GM04503 (cell line): ENCODE data around the gene SP4.
"Not testable (repeated sequence)": the region's sequence is repeated elsewhere in the genome, so short reads cannot be mapped to it uniquely, and the experiment has no call there.

Source experiments
- DNase-seq: peaks from one replicate; pipeline ENCODE4 v3.0.0-alpha.2; 2012; ENCODE audit warnings: low read depth

Gene SP4

DNA sequence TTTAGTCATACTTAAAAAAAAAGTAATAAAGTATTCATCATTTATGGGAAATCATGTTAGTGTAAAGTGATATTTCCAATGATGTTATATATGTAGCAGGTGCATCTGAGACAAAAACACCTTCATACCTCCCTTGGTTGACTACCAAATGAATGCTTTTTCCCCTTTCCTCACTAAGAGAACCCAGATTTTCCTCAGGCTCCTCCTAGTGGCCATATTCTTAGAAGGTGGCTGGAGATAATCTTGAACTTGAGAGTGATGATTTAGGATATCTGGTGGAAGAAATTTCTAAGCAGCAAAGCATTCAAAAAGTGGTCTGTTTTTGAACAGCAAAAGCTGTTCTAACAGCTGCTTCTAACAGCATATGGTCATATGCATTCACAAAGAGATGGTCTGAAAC, 98.1 kb downstream of the SP4 start:
- no peak for DNase-seq

DNA sequence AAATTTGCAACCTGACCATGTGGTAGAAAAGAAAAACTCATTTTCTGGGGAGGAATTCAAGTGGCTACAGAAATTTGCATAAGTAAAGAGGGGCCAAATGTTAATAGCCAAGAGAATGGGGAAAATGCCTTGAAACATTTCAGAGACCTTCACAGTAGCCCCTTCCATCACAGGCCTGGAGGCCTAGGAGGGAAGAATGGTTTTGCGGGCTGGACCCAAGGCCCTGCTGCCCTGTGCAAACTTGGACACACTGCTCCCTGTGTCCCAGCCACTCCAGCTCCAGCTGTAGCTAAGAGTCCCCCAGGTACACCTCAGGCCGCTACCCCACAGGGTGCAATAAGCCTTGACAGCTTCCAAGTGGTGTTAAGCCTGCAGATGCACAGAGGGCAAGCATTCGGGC, 98.6 kb downstream of the SP4 start:
- DNase-seq, result no peak

DNA sequence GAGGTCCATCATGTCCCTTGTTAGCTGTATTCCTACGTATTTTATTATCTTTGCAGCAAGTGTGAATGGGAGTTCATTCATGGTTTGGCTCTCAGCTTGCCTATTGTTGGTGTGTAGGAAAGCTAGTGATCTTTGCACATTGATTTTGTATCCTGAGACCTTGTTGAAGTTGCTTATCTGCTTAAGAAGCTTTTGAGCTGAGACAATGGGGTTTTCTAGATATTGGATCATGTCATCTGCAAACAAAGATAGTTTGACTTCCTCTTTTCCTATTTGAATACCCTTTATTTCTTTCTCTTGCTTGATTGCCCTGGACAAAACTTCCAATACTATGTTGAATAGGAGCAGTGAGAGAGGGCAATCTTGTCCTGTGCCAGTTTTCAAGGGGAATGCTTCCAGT, 104.6 kb downstream of the SP4 start:
- DNase-seq, result not testable (repeated sequence)

DNA sequence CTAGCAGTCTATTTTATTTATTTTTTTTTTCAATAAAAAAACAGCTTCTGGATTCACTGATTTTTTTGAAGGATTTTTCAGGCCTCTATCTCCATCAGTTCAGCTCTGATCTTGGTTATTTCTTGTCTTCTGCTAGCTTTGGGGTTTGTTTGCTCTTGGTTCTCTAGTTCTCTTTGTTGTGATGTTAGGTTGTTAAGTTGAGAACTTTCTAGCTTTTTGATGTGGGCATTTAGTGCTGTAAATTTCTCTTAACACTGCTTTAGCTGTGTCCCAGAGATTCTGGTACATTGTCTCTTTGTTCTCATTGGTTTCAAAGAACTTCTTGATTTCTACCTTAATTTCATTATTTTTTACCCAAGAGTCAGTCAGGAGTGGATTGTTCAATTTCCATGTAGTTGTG, 105.8 kb downstream of the SP4 start:
- not testable (repeated sequence) for DNase-seq

DNA sequence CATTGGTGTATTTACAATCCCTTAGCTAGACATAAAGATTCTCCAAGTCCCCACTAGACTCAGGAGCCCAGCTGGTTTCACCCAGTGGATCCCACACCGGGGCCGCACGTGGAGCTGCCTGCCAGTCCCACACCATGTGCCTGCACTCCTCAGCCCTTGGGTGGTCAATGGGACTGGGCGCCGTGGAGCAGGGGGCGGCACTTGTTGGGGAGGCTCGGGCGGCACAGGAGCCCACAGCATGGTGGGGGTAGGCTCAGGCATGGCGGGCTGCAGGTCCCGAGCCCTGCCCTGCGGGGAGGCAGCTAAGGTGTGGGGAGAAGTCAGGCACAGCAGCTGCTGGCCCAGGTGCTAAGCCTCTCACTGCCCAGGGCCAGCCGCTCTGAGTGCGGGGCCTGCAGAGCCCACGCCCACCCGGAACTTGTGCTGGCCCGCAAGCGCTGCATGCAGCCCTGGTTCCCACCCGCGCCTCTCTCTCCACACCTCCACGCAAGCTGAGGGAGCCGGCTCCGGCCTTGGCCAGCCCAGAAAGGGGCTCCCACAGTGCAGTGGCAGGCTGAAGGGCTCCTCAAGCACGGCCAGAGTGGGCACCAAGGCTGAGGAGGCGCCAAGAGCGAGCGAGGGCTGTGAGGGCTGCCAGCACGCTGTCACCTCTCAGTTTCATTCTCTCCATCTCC, 108.7 kb downstream of the SP4 start:
- not testable (repeated sequence) for DNase-seq

DNA sequence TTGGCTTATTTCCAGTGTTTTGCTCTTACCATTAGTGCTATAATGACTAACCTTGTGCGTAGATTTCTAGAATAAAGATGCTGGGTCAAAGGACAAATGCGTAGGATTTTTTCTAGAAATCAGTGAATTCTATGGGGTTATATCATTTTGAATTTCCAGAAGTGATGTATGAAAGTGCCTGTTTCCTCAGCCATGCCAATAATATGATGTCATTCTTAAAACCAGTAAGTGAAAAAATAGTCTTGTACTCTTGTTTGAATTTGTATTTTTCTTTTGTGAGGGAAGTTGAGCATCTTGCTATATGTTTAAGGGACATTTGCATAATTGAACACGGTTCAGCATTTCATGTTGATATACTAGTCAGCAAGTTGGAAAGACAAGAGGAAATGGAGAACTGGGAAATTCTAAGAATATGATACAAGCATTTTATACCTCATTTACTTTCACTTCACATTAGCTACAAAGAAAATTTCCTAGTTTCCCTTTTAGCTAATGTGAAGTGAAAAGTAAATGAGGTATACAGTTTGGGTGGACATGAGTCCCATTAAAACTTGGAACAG, 111.1 kb downstream of the SP4 start:
- no peak for DNase-seq

DNA sequence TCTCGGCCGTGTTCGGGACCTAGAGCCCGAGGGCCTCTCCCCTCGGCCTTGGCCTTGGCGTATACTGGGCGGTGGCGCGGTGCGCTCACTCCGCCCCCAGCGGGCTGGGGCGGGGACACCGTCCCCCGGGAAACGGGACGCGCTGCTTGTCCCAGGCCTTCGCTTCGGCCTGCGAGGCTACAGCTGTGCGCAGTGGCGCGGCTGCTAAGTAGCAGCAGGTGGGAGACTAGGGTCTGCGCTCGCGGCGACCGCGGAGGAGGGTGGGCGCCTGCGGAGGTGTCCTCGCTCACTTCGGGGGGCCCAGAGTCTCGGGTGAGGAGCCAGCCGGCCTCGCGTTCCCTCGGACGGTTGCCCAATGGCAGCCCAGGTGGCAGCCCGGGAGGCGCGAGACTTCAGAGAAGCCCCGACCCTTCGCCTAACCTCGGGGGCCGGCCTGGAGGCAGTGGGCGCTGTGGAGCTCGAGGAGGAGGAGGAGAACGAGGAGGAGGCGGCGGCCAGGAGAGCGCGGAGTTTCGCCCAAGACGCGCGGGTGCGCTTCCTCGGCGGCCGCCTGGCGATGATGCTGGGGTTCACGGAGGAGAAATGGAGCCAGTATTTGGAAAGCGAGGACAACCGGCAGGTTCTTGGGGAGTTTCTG, 115.1 kb downstream of the SP4 start, which contains the start of gene DNAH11:
Gene DNAH11, plus strand, starts transcription at position 149 of the 637 bp plus-strand sequence. Its CDS starts 207 bp downstream, at position 356.
- no peak for DNase-seq

DNA sequence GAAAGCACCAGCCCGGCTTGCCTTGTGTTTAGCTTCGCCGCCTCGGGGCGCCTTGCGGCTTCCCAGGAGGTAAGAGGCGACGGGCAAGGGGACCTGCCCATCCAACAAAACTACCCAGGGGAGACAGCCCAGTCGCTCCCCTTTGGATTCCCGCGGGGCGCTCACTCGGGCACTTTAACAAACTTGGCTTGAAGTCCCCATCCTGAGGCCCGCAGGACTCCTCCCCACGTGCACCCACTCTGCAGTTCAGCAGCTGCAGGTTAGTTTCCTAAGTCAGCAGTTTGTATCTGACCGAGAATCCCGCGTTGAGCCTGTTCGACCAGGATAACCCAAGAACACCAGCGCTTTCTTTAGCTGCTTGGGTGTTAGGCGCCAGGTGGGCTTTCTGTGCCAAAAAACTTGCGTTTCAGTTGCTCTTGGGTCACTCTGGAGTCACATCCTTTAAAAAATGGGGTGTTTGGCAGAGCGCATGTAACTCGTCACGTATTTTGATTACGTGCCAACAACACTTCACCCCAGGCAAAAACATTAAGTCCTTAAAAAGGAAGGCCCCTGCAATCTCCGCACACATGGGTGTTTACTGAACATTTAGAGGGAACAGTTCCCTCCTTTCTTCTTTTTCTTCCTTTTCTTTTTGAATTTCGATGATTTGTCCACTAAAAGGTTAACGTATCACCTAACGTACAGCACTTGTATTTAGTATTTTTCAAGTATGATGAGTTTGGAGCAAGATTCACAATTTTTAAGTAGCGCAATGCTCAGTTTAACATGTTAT, 115.8 kb downstream of the SP4 start:
- DNase-seq, result no peak

DNA sequence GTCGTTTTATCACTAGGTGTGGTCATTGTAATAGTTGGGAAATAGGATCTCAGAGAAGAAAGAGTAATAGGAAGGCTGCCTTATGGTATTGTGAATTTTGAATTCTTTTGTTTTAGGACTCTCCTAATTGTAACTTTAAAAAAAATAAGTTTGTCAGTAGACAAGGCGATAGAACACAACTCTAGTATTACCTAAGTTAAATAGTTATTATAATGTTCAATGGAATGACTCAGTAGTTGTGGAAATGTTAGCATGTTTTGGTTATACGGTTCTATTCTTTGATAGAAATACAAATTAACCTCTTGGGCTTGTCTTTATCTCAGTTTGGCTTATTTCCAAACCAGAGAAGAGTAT, 116.4 kb downstream of the SP4 start:
- no peak for DNase-seq

DNA sequence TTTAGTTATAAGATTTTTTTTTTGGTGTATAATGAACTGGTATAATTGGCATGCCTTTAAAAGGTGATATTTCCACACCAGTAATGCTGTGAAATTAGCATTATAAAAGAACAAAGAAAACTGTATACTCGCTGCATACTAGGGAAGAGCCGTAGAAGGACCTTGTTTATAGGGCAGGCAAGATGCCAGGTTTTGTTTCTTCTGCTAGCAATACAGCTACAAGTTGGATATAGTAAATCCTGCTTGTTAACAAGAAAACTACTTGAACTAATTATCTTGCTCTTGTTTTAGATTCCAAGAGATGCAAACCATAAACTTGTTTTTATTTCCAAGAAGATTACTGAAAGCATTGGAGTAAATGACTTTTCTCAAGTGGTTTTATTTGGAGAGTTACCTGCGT, 116.8 kb downstream of the SP4 start:
- DNase-seq, result no peak

DNA sequence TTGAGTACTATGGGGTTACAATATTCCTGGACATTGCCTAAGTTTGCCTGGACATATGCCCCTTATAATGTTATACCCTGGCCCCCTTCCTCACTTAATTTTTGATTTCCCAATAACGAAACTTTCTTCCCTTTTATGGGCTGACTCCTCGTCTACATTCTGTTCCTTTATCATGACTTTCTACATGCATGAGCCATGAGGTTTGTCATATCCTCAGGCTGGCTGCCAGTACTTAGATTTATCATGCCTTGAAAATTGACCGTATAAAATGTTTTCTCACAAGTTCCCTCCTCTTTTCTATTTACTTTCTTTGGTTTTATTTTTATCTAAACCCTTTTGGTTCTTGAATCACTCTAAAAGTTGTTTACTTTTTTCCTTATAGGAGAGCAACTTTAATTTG, 119.6 kb downstream of the SP4 start:
- no peak for DNase-seq

DNA sequence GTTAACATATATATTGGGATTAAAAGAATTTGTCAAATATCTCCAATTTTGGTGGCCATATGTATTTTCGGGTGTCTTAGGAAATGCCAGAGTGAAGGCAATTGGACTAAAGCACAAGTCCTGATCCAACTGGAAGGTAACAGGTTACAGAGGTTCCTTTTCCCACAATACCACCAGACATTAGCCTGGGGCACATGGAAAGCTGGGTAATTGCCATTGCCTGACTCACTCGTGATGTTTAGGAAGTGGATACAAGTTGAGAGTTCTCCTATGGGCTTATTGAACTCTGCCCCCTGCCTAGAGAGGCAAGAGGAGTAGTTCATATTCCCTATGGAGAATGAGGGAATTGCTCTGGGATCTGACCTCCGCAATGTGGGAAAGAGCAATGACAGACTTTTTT, 120.6 kb downstream of the SP4 start:
- no peak for DNase-seq

DNA sequence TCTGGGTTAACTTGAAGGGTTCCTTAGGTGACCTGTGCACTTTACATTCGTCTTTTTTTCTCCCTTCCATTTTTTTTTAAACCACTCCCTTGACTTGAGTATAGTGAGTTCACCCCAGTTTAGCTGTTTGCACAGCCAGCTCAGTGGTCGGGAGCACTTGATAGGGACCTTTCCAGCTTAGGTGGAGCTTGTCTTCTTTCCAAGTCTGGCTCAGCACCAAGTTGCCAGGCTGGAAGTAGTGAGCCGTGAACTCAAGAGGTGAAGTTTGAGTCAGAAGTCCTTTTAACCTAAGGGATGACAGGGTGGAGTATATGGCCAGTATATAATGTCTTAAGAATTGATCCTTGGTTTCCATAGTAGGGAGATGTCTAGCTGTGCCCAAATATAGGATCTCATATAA, 122.2 kb downstream of the SP4 start:
- DNase-seq, result no peak

DNA sequence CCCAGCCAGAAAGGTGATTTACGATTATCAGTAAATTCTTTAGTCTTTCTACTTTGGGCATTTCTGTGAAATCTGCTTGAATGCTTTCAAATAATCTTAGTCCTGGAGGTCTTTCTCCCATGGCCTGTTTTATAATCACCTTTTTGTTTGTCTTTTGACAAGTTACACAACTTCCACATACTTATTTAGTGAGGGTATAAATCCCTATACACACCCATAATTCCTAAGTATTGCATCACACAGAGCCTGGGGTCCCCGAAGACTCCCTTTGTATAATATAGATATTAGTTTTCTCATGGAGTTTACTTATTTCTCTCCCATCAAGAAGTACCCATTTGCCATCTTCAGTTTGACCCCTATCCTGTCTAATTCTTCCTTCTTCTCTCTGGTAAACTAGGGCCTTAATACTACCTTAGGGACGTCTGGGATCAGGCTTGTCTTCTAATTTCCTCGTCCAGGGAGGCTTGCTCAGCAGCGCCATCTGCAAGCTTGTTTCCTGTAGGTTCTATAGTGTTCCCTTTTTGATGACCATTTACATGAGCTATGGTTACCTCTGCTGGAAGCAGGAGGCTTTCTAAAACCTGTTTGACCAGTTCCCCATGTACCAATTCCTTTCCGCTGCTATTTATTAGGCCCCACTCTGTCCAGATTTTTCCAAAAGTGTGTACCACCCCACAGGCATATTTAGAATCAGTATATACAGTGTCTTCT, 123.1 kb downstream of the SP4 start:
- no peak for DNase-seq

DNA sequence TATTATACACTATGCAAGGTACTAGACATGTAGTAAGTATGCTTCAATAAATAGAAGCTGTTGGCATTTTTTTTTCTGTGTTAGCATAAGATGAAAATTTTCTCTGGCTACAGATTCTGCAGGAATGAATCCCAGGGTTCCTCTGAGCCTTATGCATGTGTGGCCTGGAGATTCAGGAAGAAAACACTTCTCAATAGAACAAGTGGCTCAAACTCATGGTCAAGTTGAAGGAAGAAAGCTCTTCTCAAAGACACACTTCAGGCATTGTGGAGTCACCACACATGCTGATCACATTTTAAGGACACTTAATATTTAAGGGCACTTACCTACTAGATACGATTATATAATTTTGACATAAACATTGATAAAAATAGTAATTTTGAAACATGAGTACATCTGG, 134.5 kb downstream of the SP4 start:
- no peak for DNase-seq
